Measurements from ENCODE around the gene AP3B1.

The AP3B1 gene

DNA sequence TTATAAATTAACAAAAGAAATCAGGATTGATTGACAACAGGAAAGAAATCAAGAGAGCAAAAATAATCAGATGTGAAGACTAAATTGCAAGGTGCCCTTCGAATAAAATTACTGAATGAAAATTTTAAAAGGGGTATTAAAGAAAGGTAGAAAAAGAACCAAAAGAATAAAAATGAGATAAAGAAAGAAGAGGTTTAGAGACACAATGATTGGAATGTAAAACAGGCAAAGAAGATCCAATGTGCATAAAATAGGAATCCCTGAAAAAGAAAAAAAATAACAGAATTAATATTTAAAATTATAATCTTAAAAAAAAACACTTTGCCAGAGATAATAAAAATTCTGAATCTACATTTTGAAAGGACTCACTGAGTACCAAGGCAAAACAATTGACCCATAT lies 73.0 kb downstream of the AP3B1 start:
- no peak for DNase-seq (ENCODE audit: low read depth)
- TF ChIP-seq, protein P1, sequence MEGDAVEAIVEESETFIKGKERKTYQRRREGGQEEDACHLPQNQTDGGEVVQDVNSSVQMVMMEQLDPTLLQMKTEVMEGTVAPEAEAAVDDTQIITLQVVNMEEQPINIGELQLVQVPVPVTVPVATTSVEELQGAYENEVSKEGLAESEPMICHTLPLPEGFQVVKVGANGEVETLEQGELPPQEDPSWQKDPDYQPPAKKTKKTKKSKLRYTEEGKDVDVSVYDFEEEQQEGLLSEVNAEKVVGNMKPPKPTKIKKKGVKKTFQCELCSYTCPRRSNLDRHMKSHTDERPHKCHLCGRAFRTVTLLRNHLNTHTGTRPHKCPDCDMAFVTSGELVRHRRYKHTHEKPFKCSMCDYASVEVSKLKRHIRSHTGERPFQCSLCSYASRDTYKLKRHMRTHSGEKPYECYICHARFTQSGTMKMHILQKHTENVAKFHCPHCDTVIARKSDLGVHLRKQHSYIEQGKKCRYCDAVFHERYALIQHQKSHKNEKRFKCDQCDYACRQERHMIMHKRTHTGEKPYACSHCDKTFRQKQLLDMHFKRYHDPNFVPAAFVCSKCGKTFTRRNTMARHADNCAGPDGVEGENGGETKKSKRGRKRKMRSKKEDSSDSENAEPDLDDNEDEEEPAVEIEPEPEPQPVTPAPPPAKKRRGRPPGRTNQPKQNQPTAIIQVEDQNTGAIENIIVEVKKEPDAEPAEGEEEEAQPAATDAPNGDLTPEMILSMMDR (conservative IDR thresholded peaks at IDR 0.05; ENCODE audit: low read depth, low read length): no peak
- no peak overlapping the region for H3K4me3 ChIP-seq (ENCODE audit: low read depth, low read length)

DNA sequence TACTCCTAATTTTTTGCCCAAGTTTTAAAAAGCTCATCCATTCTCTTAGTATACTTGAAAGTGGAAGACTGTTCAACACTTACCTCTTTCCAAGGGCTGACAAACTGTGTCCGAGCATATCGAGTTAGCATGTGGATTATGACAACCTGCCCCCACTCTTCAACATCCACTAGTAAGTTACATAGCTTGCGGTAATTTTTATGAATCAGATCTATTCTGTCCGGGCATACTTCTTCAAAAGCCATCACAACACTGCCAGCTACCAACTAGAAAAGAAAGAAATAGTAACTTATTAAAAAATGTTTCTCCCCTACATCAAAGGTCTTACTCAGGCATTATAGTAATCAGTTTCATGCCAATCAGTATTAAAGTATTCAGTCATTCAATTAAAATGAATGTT lies 78.5 kb downstream of the AP3B1 start:
- H3K4me3 ChIP-seq (ENCODE audit: low read depth, low read length): no peak overlapping the region
- TF ChIP-seq, protein P1 (conservative IDR thresholded peaks at IDR 0.05; ENCODE audit: low read depth, low read length): no peak
- no peak for DNase-seq (ENCODE audit: low read depth)

DNA sequence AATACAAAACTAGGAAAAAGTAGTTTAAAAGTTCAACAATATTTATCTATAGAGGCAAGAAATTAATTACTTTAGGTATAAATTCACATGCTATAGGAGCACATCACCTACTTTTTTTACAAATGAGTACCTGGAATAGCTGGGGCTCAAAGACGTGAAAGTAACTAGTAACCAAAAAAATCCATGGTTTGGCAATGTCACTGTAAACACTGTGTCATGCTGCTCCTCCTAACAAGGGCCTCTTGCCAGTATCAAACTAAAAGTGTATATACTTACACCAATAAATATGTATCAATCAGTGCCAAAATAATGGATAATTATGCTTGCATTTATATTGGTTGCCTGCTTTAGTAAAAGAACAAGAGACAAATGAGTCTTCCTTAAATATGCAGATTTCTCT lies 78.9 kb downstream of the AP3B1 start:
- no peak for DNase-seq (ENCODE audit: low read depth)
- TF ChIP-seq, protein P1 (conservative IDR thresholded peaks at IDR 0.05; ENCODE audit: low read depth, low read length): no peak
- H3K4me3 ChIP-seq (ENCODE audit: low read depth, low read length): no peak overlapping the region

DNA sequence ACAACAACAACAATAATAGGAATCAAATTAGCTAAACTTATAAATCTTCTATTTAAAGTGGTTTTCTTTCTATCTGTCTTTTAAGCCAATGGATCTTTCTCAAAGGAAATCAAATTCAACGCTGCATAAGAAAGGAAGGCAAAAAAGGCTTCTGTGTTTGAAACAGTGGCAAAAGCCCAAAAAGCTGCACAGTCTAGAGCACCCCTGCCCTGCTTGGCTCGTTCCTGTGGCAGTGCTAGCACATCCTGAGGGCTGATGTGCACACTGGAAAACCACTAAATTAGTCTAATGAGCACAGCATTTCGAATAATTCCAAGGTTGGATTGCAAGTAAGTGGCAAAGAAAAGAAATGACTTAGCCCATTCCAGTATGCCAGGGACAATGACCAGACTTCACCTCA lies 80.7 kb downstream of the AP3B1 start:
- no peak overlapping the region for H3K4me3 ChIP-seq (ENCODE audit: low read depth, low read length)
- DNase-seq (ENCODE audit: low read depth): no peak
- TF ChIP-seq, protein P1 (conservative IDR thresholded peaks at IDR 0.05; ENCODE audit: low read depth, low read length): no peak

DNA sequence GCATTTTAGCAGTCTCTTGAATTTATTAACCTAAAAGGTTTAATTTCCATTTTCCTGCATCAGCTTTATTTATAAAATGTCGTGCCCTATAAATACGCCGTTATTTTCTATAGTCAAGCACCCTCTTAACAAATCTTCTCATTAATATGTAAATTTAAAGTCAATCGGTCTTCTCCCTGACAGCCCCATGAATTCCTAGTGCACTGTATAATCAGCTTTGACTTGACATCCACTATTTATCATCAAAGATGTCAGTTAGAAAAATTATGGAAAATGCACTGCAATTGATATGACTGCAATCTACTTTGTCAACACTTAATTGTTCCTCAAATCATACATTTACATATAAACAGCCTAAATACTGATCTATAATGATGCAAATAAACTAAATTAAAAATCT lies 83.4 kb downstream of the AP3B1 start:
- TF ChIP-seq, protein P1 (conservative IDR thresholded peaks at IDR 0.05; ENCODE audit: low read depth, low read length): no peak
- no peak for DNase-seq (ENCODE audit: low read depth)
- H3K4me3 ChIP-seq (ENCODE audit: low read depth, low read length): no peak overlapping the region

DNA sequence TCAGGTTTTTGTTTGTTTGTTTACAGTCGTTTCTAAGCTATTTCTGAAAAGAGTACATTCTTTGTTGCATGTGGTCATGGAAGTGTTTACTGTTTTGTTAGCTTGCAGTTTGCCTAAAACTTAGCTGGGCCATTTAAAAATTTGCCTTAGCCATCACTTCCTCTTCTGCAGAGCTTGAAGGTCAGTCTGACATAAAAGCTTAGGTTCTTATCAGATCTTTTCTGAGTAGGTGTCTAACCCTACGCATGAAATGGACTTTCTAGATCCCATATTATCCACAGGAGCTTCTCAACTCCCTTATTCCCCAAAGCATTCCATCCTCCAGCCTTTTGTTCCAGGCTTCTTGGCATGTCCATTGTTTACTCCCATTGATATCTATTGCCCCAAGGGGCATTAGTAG lies 90.3 kb downstream of the AP3B1 start:
- H3K4me3 ChIP-seq (ENCODE audit: low read depth, low read length): no peak overlapping the region
- DNase-seq (ENCODE audit: low read depth): no peak
- TF ChIP-seq, protein P1 (conservative IDR thresholded peaks at IDR 0.05; ENCODE audit: low read depth, low read length): no peak

DNA sequence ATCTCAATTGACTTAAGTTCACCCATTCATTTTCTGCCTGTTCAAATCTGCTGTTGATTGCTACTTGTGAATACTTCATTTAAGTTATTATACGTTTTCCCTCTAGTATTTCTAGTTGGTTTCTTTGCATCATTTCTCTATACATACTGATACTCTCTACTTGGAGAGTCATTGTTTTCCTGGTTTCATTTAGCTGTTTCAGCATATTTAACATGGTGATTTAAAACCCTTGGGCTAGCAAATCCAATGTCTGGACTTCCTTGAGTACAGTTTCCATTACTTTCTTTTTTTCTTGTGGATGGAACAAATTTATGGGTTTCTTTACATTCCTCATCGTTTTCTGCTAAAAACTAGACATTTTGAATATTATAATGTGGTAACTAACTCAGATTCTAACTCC lies 90.7 kb downstream of the AP3B1 start:
- no peak for DNase-seq (ENCODE audit: low read depth)
- TF ChIP-seq, protein P1 (conservative IDR thresholded peaks at IDR 0.05; ENCODE audit: low read depth, low read length): no peak
- no peak overlapping the region for H3K4me3 ChIP-seq (ENCODE audit: low read depth, low read length)
